ENCODE measurements around the gene APC.

Gene APC

GRCh38 chr5:112793201-112793600, 55.5 kb downstream of the APC start:
- TF ChIP-seq CTCF (IDR thresholded peaks at IDR 0.05; ENCODE audit: low read depth, low read length, missing control alignments) = no peak
- no peak overlapping the region for H3K4me3 ChIP-seq (replicated peaks; ENCODE audit: low read depth, low read length)
- no peak for DNase-seq (ENCODE audit: extremely low read depth, low read depth)

GRCh38 chr5:112794410-112794809, 56.7 kb downstream of the APC start:
- no peak for TF ChIP-seq CTCF (IDR thresholded peaks at IDR 0.05; ENCODE audit: low read depth, low read length, missing control alignments)
- no peak for DNase-seq (ENCODE audit: extremely low read depth, low read depth)
- H3K4me3 ChIP-seq (replicated peaks; ENCODE audit: low read depth, low read length) = no peak overlapping the region

- no peak for DNase-seq (ENCODE audit: extremely low read depth, low read depth)
- no peak overlapping the region for H3K4me3 ChIP-seq (replicated peaks; ENCODE audit: low read depth, low read length)
- no peak for TF ChIP-seq CTCF (IDR thresholded peaks at IDR 0.05; ENCODE audit: low read depth, low read length, missing control alignments)
Measured at GRCh38 chr5:112795342-112795741, 57.7 kb downstream of the APC start.

GRCh38 chr5:112795944-112796678, 58.4 kb downstream of the APC start:
- DNase-seq (ENCODE audit: extremely low read depth, low read depth) = no peak
- H3K4me3 ChIP-seq (replicated peaks; ENCODE audit: low read depth, low read length) = no peak overlapping the region

GRCh38 chr5:112799661-112800060, 62.0 kb downstream of the APC start:
- TF ChIP-seq CTCF (IDR thresholded peaks at IDR 0.05; ENCODE audit: low read depth, low read length, missing control alignments) = no peak
- no peak for DNase-seq (ENCODE audit: extremely low read depth, low read depth)
- H3K4me3 ChIP-seq (replicated peaks; ENCODE audit: low read depth, low read length) = no peak overlapping the region

More at GRCh38 chr5:112795944-112796678, 58.4 kb downstream of the APC start:
- no peak for TF ChIP-seq CTCF (IDR thresholded peaks at IDR 0.05; ENCODE audit: low read depth, low read length, missing control alignments)

- H3K4me3 ChIP-seq (replicated peaks; ENCODE audit: low read depth, low read length) = no peak overlapping the region
- no peak for DNase-seq (ENCODE audit: extremely low read depth, low read depth)
- no peak for TF ChIP-seq CTCF (IDR thresholded peaks at IDR 0.05; ENCODE audit: low read depth, low read length, missing control alignments)
Measured at GRCh38 chr5:112800891-112801290, 63.2 kb downstream of the APC start.

- DNase-seq (ENCODE audit: extremely low read depth, low read depth) = no peak
- no peak for TF ChIP-seq CTCF (IDR thresholded peaks at IDR 0.05; ENCODE audit: low read depth, low read length, missing control alignments)
- no peak overlapping the region for H3K4me3 ChIP-seq (replicated peaks; ENCODE audit: low read depth, low read length)
Measured at GRCh38 chr5:112811023-112811422, 73.3 kb downstream of the APC start.

Measured in HFF-Myc (cell line).